EL (cell line): ENCODE results near the gene SERPINA10.

ENCODE experiments used
- DNase-seq: peaks from one replicate; pipeline ENCODE4 v3.0.0-alpha.2; 2016

The SERPINA10 gene

GRCh38 chr14:94292872-94293577 is at the start of gene SERPINA10:
SERPINA10 (minus strand) TSS chr14:94293268; CDS start chr14:94290593, 2,675 bp downstream.
- no peak for DNase-seq

- peak; percentile 99 for DNase-seq
Measured at GRCh38 chr14:94342334-94342934, 49.4 kb upstream of the SERPINA10 start.

GRCh38 chr14:94341656-94342333 is 48.7 kb upstream of the SERPINA10 start:
- DNase-seq, result no peak

DNA sequence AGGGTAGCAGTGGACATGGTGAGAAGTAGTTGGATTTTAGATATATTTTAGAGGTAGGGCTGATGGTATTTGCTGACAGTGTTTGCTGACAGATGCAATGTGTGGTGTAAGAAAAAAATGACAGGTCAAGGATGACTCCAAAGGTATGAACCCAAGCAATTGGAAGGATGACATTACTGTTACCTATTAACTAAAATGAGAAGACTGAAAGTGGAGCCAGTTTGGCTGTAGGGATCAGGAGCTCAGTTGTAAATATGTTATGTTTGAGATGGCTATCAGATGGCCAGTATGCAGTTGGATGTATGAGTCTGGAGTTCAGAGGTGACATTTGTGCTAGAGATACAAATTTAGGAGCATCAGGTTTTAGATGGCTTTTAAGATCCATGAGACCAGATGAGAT is 47.5 kb upstream of the SERPINA10 start:
- DNase-seq, result no peak

DNA sequence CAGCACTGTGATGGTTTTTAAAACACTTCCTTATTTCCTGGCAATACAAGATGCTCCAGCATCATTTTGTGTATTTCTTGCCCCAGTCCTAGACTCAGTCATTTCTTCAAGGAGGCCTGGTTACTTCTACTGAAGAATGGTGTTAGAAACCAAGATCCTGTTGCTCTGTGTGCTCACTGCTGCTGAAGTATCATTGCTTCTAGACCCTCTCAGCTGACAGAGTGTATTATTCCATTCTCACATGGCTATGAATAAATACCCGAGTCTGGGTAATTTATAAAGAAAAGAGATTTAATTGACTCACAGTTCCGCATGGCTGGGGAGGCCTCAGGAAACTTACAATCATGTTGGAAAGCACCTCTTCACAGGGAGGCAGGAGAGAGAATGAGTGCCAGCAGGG is 45.0 kb upstream of the SERPINA10 start:
- no peak for DNase-seq

- peak; percentile 53 for DNase-seq
Measured at GRCh38 chr14:94337274-94337673, 44.2 kb upstream of the SERPINA10 start.

- no peak for DNase-seq
Measured at GRCh38 chr14:94334872-94335271, 41.8 kb upstream of the SERPINA10 start.

DNA sequence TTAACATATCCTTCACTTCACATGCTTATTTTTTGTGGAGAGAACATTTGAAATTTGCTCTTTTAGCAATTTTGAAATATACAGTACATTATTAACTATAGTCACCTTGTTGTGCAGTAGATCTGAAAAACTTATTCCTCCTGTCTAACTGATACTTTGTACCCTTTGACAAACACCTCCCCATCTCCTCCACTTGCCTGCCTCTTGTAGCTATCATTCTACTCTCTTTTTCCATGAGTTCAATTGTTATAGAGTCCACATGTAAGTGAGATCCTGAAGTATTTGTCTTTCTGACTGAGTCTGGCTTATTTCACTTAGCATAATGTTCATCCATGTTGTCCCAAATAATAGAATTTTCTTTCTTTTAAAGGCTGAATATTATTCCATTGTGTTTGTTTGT is 39.5 kb upstream of the SERPINA10 start:
- DNase-seq, result no peak

GRCh38 chr14:94332063-94332583 is 39.1 kb upstream of the SERPINA10 start:
- no peak for DNase-seq

DNA sequence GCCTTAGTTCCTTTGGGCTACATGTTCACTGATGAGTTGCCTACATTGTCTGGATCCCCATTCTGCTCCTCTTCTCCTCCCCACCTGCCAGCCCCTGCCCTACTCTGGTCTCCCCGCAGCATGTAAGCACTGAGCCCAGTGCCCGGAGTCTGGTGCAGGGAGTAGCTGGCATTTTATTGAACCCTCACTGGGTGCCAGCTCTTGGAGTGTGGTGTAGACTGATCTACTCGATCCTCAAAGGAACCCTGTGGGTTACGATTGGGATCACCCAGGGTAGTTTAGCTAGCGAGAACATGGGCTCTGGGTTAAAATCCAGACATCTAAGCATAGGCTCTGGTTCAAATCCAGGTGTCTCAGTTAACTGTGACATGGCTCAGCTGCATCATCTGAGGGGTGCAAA is 38.4 kb upstream of the SERPINA10 start:
- DNase-seq, result no peak

DNA sequence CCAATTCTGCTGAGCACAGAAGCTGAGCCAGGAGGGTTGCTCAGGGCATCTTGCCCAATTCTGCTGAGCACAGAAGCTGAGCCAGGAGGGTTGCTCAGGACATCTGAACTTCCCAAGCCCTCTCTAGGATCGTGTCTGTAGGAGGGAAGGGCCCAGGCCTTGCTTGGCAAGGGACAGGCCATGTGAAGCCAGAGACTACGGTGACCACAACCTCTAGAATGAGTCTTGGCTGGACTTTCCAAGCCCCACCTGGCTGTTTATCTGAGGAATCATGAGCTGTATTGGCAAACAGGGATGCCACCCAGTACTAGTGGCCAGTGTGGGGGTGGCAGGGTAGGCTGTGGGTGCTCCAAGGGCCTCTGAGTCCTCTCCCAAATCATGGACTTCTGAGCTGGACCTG is 37.8 kb upstream of the SERPINA10 start:
- no peak for DNase-seq

GRCh38 chr14:94330432-94330831 is 37.4 kb upstream of the SERPINA10 start:
- no peak for DNase-seq

DNA sequence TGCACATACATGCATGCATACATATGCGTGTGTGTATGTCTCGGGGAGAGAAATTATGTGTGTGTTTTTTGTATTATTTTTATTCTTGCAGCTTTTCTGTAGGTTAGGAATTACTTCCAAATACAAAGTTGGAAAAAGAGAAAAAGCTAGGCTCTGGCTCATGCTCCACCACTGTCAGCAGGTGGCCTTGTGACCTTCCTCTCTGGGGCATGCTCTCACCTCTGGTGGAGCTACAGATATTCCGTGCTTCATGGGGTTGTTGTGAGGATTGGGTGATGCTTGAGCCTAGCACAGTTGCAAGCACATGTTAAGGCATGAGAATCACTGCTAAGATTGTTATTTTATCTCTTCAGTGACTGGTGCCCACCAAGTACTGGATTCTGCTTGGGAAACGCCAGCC is 36.8 kb upstream of the SERPINA10 start:
- DNase-seq, result no peak

GRCh38 chr14:94328196-94328595 is 35.1 kb upstream of the SERPINA10 start:
- DNase-seq, result no peak

DNA sequence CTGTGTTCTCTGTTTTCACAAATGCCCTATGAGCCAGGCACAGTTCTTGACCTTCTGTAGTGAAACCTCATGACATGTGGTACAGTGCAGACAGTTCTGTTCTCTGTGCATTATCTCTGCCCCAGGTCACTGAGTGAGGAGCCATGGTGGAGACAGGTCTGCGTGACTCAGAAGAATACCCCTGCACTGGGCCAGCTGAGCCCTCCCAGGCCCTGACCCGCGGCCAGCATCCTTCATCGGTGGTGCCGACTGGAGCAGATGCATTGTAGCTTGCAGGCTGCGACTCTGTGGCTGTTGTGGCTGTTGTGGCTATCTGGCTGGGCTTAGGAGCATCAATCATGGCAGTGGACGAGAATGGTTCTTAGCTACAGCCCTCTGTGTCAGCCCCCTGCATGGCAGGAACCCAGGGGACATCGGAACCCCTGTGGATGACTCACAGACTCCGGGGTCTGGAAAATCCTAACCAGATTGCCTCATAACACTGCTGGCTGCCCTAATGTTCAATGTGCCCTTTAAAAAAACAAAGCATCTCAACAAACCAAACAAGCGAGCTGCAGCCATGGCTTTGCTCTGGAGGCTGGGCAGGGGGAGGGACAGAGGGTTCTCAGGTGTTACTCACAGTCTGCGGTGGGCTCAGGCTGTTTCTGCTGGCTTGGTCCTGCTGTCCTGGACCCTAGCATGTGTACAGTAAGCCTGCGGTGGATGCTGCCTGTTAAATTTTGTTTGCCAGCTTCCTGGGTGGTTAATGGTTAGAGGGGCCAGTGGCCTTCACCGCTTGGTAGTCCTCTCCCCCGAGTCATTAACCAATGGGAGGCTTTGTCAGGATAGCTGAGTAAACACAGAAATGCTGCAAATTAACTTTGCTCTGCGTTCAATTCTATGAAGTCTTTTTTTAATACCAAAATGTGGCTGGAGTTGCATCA is 29.8 kb upstream of the SERPINA10 start, which contains the start of gene SERPINA6:
Gene SERPINA6 (minus strand): TSS at position 689 of the 923 bp plus-strand sequence. CDS start 8,688 bp downstream, outside the sequence.
- peak; percentile 29 for DNase-seq

DNA sequence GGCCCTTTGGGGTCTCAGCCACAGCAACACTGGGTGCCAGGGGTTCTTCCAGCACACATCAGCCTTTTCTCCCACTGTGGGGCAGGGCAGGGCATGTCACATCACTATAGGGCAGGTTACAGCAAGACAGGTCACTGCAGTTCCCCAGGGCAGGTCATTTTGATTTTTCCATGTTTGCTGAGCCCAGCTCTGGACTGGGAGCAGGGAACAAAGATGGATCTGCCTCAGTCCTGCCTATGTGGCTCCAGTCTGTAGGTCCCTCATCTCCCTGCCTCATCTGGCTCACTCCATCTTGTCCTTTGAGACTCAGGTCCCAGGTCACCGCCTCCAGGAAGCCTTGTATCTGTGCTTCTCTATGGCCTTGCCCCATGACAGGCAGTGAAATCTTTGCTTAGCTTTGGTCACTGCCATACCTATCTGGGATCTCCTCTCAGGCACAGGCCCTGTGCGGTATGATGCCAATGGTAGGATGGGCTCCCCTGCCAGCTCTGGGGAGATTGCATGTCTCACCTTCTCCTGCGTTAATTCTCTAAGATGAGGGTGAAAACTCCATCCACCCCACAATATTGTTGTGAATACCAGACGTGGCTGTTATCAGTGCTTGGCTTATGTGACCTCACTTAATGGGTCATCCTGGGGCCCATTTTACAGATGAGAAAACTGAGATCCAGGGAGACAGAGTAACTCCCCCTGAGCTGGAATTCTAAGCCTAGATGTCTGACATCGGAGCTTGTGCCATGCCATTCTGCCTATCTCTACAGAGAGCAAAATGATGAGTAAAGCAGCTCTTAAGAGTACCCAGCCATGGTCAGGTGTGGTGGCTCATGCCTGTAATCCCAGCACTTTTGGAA is 28.6 kb upstream of the SERPINA10 start:
- no peak for DNase-seq

DNA sequence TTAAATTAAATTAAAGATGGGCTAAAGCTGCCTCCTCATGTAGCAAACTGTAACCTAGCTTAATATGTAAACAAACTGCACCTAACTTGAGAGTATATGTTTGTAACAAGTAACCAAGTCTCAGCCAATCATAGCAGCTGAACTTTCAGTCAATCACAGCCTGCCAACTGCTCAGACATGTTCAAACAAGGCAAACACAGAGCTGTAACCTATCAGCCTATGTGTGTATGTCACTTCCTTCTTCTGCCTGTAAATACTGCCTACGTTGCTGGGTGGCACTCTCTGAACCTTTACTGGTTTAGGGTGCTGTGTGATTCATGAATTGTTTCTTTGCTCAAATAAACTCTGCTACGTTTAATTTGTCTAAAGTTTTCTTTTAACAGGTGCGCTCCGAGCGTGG is 27.2 kb upstream of the SERPINA10 start:
- no peak for DNase-seq

DNA sequence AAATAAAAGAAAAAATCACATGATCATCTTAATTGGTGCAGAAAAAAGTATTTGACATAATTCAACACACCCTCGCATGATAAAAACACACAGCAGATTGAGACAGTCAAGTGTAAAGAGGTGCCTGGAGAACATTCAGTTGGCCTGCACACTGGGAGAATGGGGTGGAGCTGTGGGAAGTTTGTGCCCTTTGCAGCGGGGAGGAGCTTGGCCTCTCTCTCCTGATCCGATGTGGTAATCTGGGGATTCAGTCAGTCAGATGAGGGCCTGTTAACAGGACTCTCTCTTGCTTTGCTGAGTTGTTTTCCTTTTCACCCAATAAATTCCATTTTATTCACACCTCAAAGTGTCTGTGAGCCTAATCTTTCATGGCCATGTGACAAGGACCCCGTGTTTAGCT is 24.2 kb upstream of the SERPINA10 start:
- DNase-seq, result no peak

- no peak for DNase-seq
Measured at GRCh38 chr14:94316692-94317091, 23.6 kb upstream of the SERPINA10 start.

DNA sequence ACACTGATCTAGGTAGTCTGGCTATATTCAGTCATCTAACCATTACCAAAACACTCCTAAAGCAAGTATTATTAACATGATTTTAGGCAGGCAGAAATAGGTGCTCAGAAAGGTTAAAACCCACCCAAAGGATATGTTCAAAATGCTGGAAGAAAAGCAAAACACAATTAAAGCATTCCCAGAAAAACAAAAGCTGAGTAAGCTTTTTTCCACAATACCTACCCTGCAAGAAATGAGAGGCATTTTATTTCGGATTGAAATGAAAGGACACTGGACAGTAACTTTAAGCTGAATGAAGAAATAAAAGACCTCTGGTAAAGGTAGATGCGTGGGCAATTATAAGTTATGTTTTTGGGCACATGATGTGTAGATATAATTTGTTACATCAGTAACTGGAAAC is 21.8 kb upstream of the SERPINA10 start:
- DNase-seq, result no peak

DNA sequence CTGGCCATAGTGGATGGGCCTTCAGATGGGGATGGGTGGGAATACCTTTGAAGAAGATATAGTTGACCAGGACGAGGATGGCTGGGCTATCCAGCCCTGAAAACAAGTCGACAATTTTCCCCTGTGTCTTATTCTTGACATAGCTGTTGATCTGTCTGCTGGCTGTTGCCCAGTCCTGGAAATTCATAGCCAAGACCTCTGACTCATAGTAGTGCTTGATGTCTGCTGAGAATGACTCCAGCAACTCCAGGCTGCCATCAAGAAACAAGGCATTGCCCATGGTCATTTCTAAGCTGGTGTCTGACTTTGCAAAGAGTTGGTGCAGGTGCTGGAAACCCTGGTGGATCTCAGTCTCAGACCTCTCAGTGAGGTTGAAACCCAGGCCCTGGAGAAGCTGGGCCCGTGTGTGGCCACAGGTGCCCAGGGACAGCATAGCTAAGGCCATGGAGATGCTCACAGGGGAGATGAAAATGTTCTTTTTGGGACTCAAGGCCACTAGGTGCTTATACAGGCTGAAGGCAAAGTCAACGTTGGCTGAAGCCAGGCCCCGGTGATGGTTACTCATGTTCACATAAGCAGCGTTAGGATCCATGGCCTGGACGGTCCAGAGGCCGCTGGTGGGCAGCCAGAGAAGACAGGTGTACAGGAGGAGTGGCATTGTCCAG is 21.1 kb upstream of the SERPINA10 start:
- no peak for DNase-seq
